NB4 (cell line): ENCODE results near the gene CISD3.

ENCODE experiments used
- DNase-seq: peaks from one replicate; pipeline ENCODE4 v3.0.0; 2010; ENCODE audit warnings: low read depth
- H3K4me3 ChIP-seq: one replicate; pipeline ENCODE4 v1.5.1; 2011; ENCODE audit warnings: mild to moderate bottlenecking, low read depth, low read length, moderate library complexity
- CTCF ChIP-seq: IDR thresholded peaks from one replicate; pipeline ENCODE4 v1.5.1; 2012; ENCODE audit warnings: low read depth, low read length
- MAX ChIP-seq: IDR thresholded peaks from 2 replicates; pipeline ENCODE4 v1.6.1; 2011; ENCODE audit warnings: low read depth, low read length
- MYC ChIP-seq: IDR thresholded peaks from 2 replicates; pipeline ENCODE4 v1.6.1; 2011; ENCODE audit warnings: low read depth, low read length
- POLR2A ChIP-seq: IDR thresholded peaks from 2 replicates; pipeline ENCODE4 v1.6.1; 2011; ENCODE audit warnings: mild to moderate bottlenecking; ENCODE audit not compliant: insufficient read length; ENCODE audit errors: extremely low read depth

Gene CISD3

GRCh38 chr17:38709864-38710603 lies 20.1 kb upstream of the CISD3 start:
- DNase-seq, result no peak

DNA sequence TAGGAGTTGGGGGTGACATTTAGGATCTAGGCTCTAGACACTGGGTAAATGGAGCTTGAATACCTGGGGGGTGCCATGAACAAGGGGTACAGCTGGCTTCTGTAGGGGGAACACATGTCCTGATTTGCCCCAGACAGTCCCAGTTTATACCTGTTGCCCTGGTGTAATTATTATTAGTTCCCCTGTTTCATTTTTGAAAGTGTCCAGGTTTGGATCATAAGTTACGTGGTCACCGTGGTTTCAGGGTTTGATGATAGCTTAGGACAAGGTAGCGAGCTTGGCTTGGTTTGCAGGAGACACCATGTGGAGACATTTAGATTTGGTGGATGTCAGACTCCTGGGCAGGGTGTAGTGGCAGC lies 19.6 kb upstream of the CISD3 start:
- TF ChIP-seq MAX (no peak), MYC (no peak), POLR2A (no peak), CTCF (no peak)
- DNase-seq, result no peak

More at GRCh38 chr17:38709864-38710603, 20.1 kb upstream of the CISD3 start:
- TF ChIP-seq POLR2A (no peak), MYC (no peak), CTCF (no peak), MAX (no peak)
- H3K4me3 ChIP-seq, result no peak overlapping the region

DNA sequence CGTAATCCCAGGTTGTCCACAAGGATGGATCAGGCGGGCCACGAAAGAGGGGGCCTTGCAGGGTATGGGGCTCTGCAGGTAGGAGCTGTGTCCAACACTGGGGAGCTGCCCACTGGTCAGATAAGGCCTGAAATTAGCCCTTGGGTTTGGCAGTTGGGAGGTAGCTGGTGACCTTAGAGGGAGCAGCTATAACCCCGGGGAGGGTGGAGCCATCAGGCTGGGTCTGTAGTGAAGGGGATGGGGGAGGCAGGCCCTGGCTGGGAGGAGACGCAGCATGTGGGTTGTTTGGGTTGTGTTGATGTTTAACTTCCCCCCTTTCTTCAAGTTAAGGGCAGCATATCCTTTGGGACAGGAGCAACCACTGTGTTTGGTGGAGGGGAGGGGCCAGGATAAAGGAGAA lies 19.2 kb upstream of the CISD3 start:
- DNase-seq, result peak; percentile 62
- no peak overlapping the region for H3K4me3 ChIP-seq
- TF ChIP-seq CTCF (no peak), MYC (no peak), POLR2A (no peak), MAX (no peak)

More for the DNA sequence above, 19.6 kb upstream of the CISD3 start:
- H3K4me3 ChIP-seq, result no peak overlapping the region

- DNase-seq, result peak; percentile 68
- peak; percentile 88 for TF ChIP-seq MAX
- peak; percentile 90 for TF ChIP-seq MYC
- no peak for TF ChIP-seq POLR2A
- no peak for TF ChIP-seq CTCF
- H3K4me3 ChIP-seq, result no peak overlapping the region
These were observed 18.2 kb upstream of the CISD3 start for GRCh38 chr17:38711792-38712571.

GRCh38 chr17:38712593-38712992 lies 17.5 kb upstream of the CISD3 start:
- no peak overlapping the region for H3K4me3 ChIP-seq
- TF ChIP-seq POLR2A (no peak), MYC (no peak), MAX (no peak), CTCF (no peak)
- DNase-seq, result no peak
